HUES64 (cell line): Measurements from ENCODE around the gene RPA1.

ENCODE experiments used
- H3K27ac ChIP-seq: 2 replicates; pipeline ENCODE4 v1.7.0; 2013; ENCODE audit warnings: low read depth, low read length, inconsistent platforms
- H3K27me3 ChIP-seq: 2 replicates; pipeline ENCODE4 v1.6.1; 2013; ENCODE audit warnings: mild to moderate bottlenecking, low read length; ENCODE audit not compliant: insufficient read depth
- H3K36me3 ChIP-seq: 2 replicates; pipeline ENCODE4 v1.6.1; 2013; ENCODE audit warnings: mild to moderate bottlenecking, low read length; ENCODE audit not compliant: insufficient read depth
- H3K4me1 ChIP-seq: 2 replicates; pipeline ENCODE4 v1.6.1; 2013; ENCODE audit warnings: mild to moderate bottlenecking, low read length, moderate library complexity; ENCODE audit not compliant: insufficient read depth
- H3K4me3 ChIP-seq: 2 replicates; pipeline ENCODE4 v1.5.1; 2013; ENCODE audit warnings: mild to moderate bottlenecking, low read length, moderate library complexity
- H3K9ac ChIP-seq: 2 replicates; pipeline ENCODE4 v1.6.1; 2013; ENCODE audit warnings: mild to moderate bottlenecking, low read depth, low read length
- H3K9me3 ChIP-seq: 2 replicates; pipeline ENCODE4 v1.6.1; 2013; ENCODE audit warnings: low read depth, low read length; ENCODE audit not compliant: insufficient read depth
- WGBS: fragments of 150-250, 120-280 bp; methylation state at CpG from one replicate; pipeline ENCODE4 v1.1.7; 2013; ENCODE audit warnings: missing lambda C conversion rate; 5-methylcytosine and 5-hydroxymethylcytosine counted together

The RPA1 gene

DNA sequence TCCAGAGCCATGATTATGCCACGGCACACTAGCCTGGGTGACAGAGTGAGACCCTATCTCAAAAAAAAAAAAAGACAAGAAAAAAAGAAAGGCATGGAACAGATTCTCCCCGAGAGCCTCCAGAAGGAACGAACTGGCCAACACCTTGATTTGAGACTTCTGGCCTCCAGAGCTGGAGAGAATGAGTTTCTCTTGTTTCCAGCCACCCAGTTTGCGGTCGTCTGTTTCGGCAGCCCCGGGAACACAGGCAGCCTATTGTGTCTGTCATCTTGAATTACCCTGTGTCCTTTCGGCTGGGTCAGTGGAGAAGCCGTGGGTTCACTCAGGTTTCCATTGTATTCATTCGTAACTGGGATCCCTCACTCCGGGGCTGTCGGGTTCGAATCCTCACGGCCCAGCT is 83.9 kb downstream of the RPA1 start:
- Histone ChIP-seq H3K9ac (no peak overlapping the region), H3K27me3 (peaks cover 68% of the 10 kb centered on the region), H3K4me3 (no peak overlapping the region), H3K9me3 (no peaks in the 10 kb centered on the region), H3K4me1 (peaks cover 3% of the 10 kb centered on the region; the same call in 1 of the 2 replicates), H3K27ac (no peak overlapping the region), H3K36me3 (no peaks in the 10 kb centered on the region)
- 91% methylated on average over 14 of the region's 14 CpGs for WGBS

GRCh38 chr17:1914661-1915083 is 84.9 kb downstream of the RPA1 start:
- Histone ChIP-seq H3K36me3 (no peaks in the 10 kb centered on the region), H3K4me3 (no peak overlapping the region), H3K27ac (no peak overlapping the region), H3K4me1 (no peaks in the 10 kb centered on the region), H3K9me3 (no peaks in the 10 kb centered on the region), H3K27me3 (peaks cover 59% of the 10 kb centered on the region), H3K9ac (no peak overlapping the region)
- WGBS = 30% methylated on average over 8 of the region's 8 CpGs

GRCh38 chr17:1915889-1916288 is 86.1 kb downstream of the RPA1 start:
- no peaks in the 10 kb centered on the region for H3K9me3 ChIP-seq
- peaks cover 48% of the 10 kb centered on the region for H3K27me3 ChIP-seq
- no peaks in the 10 kb centered on the region for H3K4me1 ChIP-seq
- WGBS = 86% methylated on average over 12 of the region's 12 CpGs
- no peak overlapping the region for H3K27ac ChIP-seq
- no peak overlapping the region for H3K4me3 ChIP-seq
- H3K36me3 ChIP-seq = no peaks in the 10 kb centered on the region
- H3K9ac ChIP-seq = no peak overlapping the region

- Histone ChIP-seq H3K27ac (no peak overlapping the region), H3K4me3 (no peak overlapping the region), H3K4me1 (no peaks in the 10 kb centered on the region), H3K36me3 (no peaks in the 10 kb centered on the region), H3K9me3 (no peaks in the 10 kb centered on the region), H3K27me3 (peaks cover 44% of the 10 kb centered on the region), H3K9ac (no peak overlapping the region)
- WGBS = 86% methylated on average over 12 of the region's 14 CpGs
Measured at GRCh38 chr17:1916316-1916715, 86.5 kb downstream of the RPA1 start.

GRCh38 chr17:1916963-1917715 is 87.3 kb downstream of the RPA1 start:
- no peak overlapping the region for H3K4me3 ChIP-seq
- no peaks in the 10 kb centered on the region for H3K9me3 ChIP-seq
- 88% methylated on average over 29 of the region's 29 CpGs for WGBS
- H3K36me3 ChIP-seq = no peaks in the 10 kb centered on the region
- H3K27ac ChIP-seq = no peak overlapping the region
- peaks cover 36% of the 10 kb centered on the region for H3K27me3 ChIP-seq
- H3K9ac ChIP-seq = no peak overlapping the region
- no peaks in the 10 kb centered on the region for H3K4me1 ChIP-seq

GRCh38 chr17:1918346-1919162 is 88.7 kb downstream of the RPA1 start:
- peaks cover 24% of the 10 kb centered on the region for H3K27me3 ChIP-seq
- no peaks in the 10 kb centered on the region for H3K36me3 ChIP-seq
- no peaks in the 10 kb centered on the region for H3K9me3 ChIP-seq
- no peak overlapping the region for H3K27ac ChIP-seq
- no peak overlapping the region for H3K9ac ChIP-seq
- H3K4me1 ChIP-seq = no peaks in the 10 kb centered on the region
- 94% methylated on average over 29 of the region's 29 CpGs for WGBS
- no peak overlapping the region for H3K4me3 ChIP-seq

DNA sequence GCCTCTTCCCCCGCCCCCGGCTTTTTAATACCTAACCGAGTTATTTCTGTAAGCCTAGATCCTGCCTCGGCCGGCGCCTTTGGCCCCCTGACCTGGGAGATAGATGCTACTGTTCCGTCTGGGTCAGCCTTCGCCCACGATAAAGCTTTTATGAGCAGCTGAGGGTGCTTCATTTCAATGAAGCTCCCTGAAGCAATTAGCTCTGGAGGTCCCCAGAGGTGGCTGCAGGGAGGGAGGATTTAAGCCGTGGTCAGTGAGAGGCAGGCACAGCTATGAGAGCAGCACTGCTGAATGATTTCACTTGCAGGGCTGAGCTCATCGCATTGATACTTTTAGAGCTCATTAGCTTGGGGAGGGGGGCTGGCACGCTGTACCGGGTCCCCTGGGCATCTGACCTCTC is 89.4 kb downstream of the RPA1 start:
- H3K9me3 ChIP-seq = no peaks in the 10 kb centered on the region
- H3K27me3 ChIP-seq = peaks cover 18% of the 10 kb centered on the region; the same call in 1 of the 2 replicates
- no peak overlapping the region for H3K9ac ChIP-seq
- H3K4me3 ChIP-seq = no peak overlapping the region
- WGBS = 80% methylated on average over 13 of the region's 13 CpGs
- H3K36me3 ChIP-seq = no peaks in the 10 kb centered on the region
- H3K4me1 ChIP-seq = no peaks in the 10 kb centered on the region
- H3K27ac ChIP-seq = no peak overlapping the region

- Histone ChIP-seq H3K27me3 (peaks cover 6% of the 10 kb centered on the region; the same call in 1 of the 2 replicates), H3K27ac (no peak overlapping the region), H3K9me3 (no peaks in the 10 kb centered on the region), H3K4me1 (no peaks in the 10 kb centered on the region), H3K36me3 (no peaks in the 10 kb centered on the region), H3K4me3 (no peak overlapping the region), H3K9ac (no peak overlapping the region)
- WGBS = 92% methylated on average over 19 of the region's 19 CpGs
Measured at GRCh38 chr17:1920948-1921351, 91.1 kb downstream of the RPA1 start.

GRCh38 chr17:1928976-1929375 is 99.2 kb downstream of the RPA1 start:
- WGBS = 92% methylated on average over 12 of the region's 12 CpGs
- Histone ChIP-seq H3K27me3 (peaks cover 13% of the 10 kb centered on the region), H3K36me3 (no peaks in the 10 kb centered on the region), H3K4me3 (no peak overlapping the region), H3K27ac (no peak overlapping the region), H3K9ac (no peak overlapping the region), H3K4me1 (peaks cover 2% of the 10 kb centered on the region; the same call in 1 of the 2 replicates), H3K9me3 (no peaks in the 10 kb centered on the region)

DNA sequence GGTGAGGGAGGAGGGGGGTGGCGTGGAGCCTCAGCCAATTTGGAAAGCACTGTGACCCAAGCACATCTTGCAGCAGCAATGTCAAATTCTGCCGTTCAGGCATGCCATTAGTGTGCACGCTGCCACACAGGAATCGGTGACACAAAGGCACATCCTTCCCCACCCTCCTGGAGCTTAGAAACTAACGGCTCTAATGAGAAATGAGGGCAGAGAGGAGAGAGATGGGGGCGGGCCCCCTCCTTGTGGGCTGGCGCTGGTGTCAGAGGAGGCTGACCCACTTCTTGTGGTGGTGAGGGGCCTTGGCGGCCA is 100.5 kb downstream of the RPA1 start:
- Histone ChIP-seq H3K36me3 (no peaks in the 10 kb centered on the region), H3K9me3 (no peaks in the 10 kb centered on the region), H3K27me3 (peaks cover 13% of the 10 kb centered on the region), H3K9ac (no peak overlapping the region), H3K4me3 (no peak overlapping the region), H3K4me1 (peaks cover 2% of the 10 kb centered on the region; the same call in 1 of the 2 replicates), H3K27ac (no peak overlapping the region)
- WGBS = 74% methylated on average over 8 of the region's 8 CpGs

GRCh38 chr17:1931844-1932579 is 102.2 kb downstream of the RPA1 start:
- H3K36me3 ChIP-seq = no peaks in the 10 kb centered on the region
- WGBS = 21% methylated on average over 27 of the region's 27 CpGs
- H3K4me3 ChIP-seq = peak overlapping the region; percentile 23; the same call in 1 of the 2 replicates

More at GRCh38 chr17:1931844-1932579, 102.2 kb downstream of the RPA1 start:
- Histone ChIP-seq H3K4me1 (peaks cover 2% of the 10 kb centered on the region; the same call in 1 of the 2 replicates), H3K27me3 (peaks cover 13% of the 10 kb centered on the region), H3K27ac (no peak overlapping the region), H3K9me3 (no peaks in the 10 kb centered on the region), H3K9ac (no peak overlapping the region)
